Kidney epithelial cell (primary cell): ENCODE data around the gene FPR2. TPM values are rescaled to one million over a fixed set of nuclear protein-coding genes. Genes with fewer than 3 reads are reported as not detected.

Experiments used
- DNase-seq: peaks from one replicate; pipeline ENCODE4 v3.0.0-alpha.2; 2010; ENCODE audit warnings: low read depth
- H3K27me3 ChIP-seq: 2 replicates; pipeline ENCODE4 v1.6.0; 2011; ENCODE audit warnings: low read length; ENCODE audit not compliant: control insufficient read depth, insufficient read depth
- H3K36me3 ChIP-seq: 2 replicates; pipeline ENCODE4 v1.5.1; 2011; ENCODE audit warnings: low read length; ENCODE audit not compliant: control insufficient read depth, insufficient read depth
- H3K4me3 ChIP-seq: 2 replicates; pipeline ENCODE4 v1.5.1; 2011; ENCODE audit warnings: low read depth, mild to moderate bottlenecking, control low read depth, low read length
- CTCF ChIP-seq: IDR thresholded peaks from 2 replicates; pipeline ENCODE4 v1.5.1; 2011; ENCODE audit warnings: mild to moderate bottlenecking, moderate library complexity, low read length, control low read depth, inconsistent platforms; ENCODE audit not compliant: insufficient read depth, poor library complexity, severe bottlenecking
- total RNA-seq: library from RNA; depleted of rRNA; stranded (reverse); fragments of >200 nt; gene quantifications from 2 replicates; pipeline ENCODE4 v1.2.3, GENCODE V29; 2015

Gene FPR2
- total RNA-seq, 1 donor from 2014 or later, result not detected

GRCh38 chr19:51816711-51817110, 55.7 kb downstream of the FPR2 start:
- DNase-seq, result no peak

GRCh38 chr19:51820011-51820410, 59.0 kb downstream of the FPR2 start:
- Histone ChIP-seq H3K27me3 (no peaks in the 10 kb centered on the region), H3K4me3 (no peak overlapping the region), H3K36me3 (no peaks in the 10 kb centered on the region)
- TF ChIP-seq CTCF, result no peak
- no peak for DNase-seq

More at GRCh38 chr19:51816711-51817110, 55.7 kb downstream of the FPR2 start:
- H3K4me3 ChIP-seq, result no peak overlapping the region
- H3K27me3 ChIP-seq, result no peaks in the 10 kb centered on the region
- TF ChIP-seq CTCF, result no peak
- H3K36me3 ChIP-seq, result no peaks in the 10 kb centered on the region

Other genes starting within 250 kb of the FPR2 start
- gene SIGLEC6, start 229.5 kb upstream of the FPR2 start, total RNA-seq, result not detected in 2 replicates
- gene ZNF175, start 189.9 kb upstream of the FPR2 start, total RNA-seq, result 4.9 and 5.0 TPM in 2 replicates
- gene SIGLEC5, start 130.8 kb upstream of the FPR2 start, total RNA-seq, result not detected in 2 replicates
- gene SIGLEC14, start 114.4 kb upstream of the FPR2 start, total RNA-seq, result not detected in 2 replicates
- 7.8 and 12.6 TPM in 2 replicates for gene SPACA6, start 67.8 kb upstream of the FPR2 start, total RNA-seq
- gene HAS1, start 37.2 kb upstream of the FPR2 start, total RNA-seq, result not detected in 2 replicates
- not detected in 2 replicates for gene FPR1, start 9.3 kb upstream of the FPR2 start, total RNA-seq
- gene FPR3, start 34.0 kb downstream of the FPR2 start, total RNA-seq, result not detected in 2 replicates
- gene ZNF577, start 126.8 kb downstream of the FPR2 start, total RNA-seq, result 4.0 and 10.2 TPM in 2 replicates
- gene ZNF649, start 143.8 kb downstream of the FPR2 start, total RNA-seq, result 10.3 and 10.6 TPM in 2 replicates
- 3.4 and 5.8 TPM in 2 replicates for gene ZNF613, start 166.3 kb downstream of the FPR2 start, total RNA-seq
- 6.6 and 10.4 TPM in 2 replicates for gene ZNF350, start 225.7 kb downstream of the FPR2 start, total RNA-seq
- 3.2 and 13.1 TPM in 2 replicates for gene ZNF615, start 247.0 kb downstream of the FPR2 start, total RNA-seq